H9 (cell line): Measurements from ENCODE around the gene LPP. TPM values are rescaled to one million over a fixed set of nuclear protein-coding genes. Genes with fewer than 3 reads are reported as not detected.

ENCODE experiments used
- DNase-seq: peaks from one replicate; pipeline ENCODE4 v3.0.0-alpha.2; 2017
- H2AFZ ChIP-seq: one replicate; pipeline ENCODE4 v1.6.1; 2013; ENCODE audit warnings: mild to moderate bottlenecking, low read length, control low read depth, moderate library complexity
- H2AK5ac ChIP-seq: 2 replicates; pipeline ENCODE4 v1.6.1; 2013; ENCODE audit warnings: low read length, control low read depth, mixed read lengths; ENCODE audit not compliant: insufficient read length
- H2BK120ac ChIP-seq: one replicate; pipeline ENCODE4 v1.6.1; 2013; ENCODE audit warnings: low read depth, mild to moderate bottlenecking, low read length, control low read depth, inconsistent platforms; ENCODE audit not compliant: poor library complexity, severe bottlenecking
- H2BK12ac ChIP-seq: 2 replicates; pipeline ENCODE4 v1.6.1; 2013; ENCODE audit warnings: low read length, control low read depth, mixed read lengths, low read depth; ENCODE audit not compliant: insufficient read length
- H2BK15ac ChIP-seq: 2 replicates; pipeline ENCODE4 v1.6.1; 2013; ENCODE audit warnings: low read depth, low read length, control low read depth
- H2BK20ac ChIP-seq: one replicate; pipeline ENCODE4 v1.6.1; 2013; ENCODE audit warnings: low read depth, mild to moderate bottlenecking, low read length, control low read depth, inconsistent platforms; ENCODE audit not compliant: poor library complexity, severe bottlenecking
- H2BK5ac ChIP-seq: 2 replicates; pipeline ENCODE4 v1.6.1; 2013; ENCODE audit warnings: low read length, control low read depth, mixed read lengths; ENCODE audit not compliant: insufficient read length
- H3K14ac ChIP-seq: 2 replicates; pipeline ENCODE4 v1.6.1; 2013; ENCODE audit warnings: low read length, control low read depth; ENCODE audit not compliant: insufficient read depth
- H3K18ac ChIP-seq: 2 replicates; pipeline ENCODE4 v1.6.1; 2013; ENCODE audit warnings: low read depth, mild to moderate bottlenecking, mixed read lengths, low read length, control low read depth; ENCODE audit not compliant: insufficient read length
- H3K23ac ChIP-seq: 2 replicates; pipeline ENCODE4 v1.6.1; 2013; ENCODE audit warnings: low read length, control low read depth, mixed read lengths, low read depth; ENCODE audit not compliant: insufficient read length
- H3K23me2 ChIP-seq: 2 replicates; pipeline ENCODE4 v1.6.1; 2013; ENCODE audit warnings: low read depth, mild to moderate bottlenecking, mixed read lengths, low read length, control low read depth; ENCODE audit not compliant: insufficient read length, poor library complexity, severe bottlenecking
- H3K27ac ChIP-seq: 2 replicates; pipeline ENCODE4 v1.5.1; 2013; ENCODE audit warnings: low read length, control low read depth, mixed read lengths, low read depth; ENCODE audit not compliant: insufficient read length
- H3K27me3 ChIP-seq: 2 replicates; pipeline ENCODE4 v1.6.1; 2013; ENCODE audit warnings: low read length, control low read depth, inconsistent platforms; ENCODE audit not compliant: insufficient read depth
- H3K4ac ChIP-seq: 2 replicates; pipeline ENCODE4 v1.6.1; 2013; ENCODE audit warnings: low read depth, mild to moderate bottlenecking, control low read depth, inconsistent platforms, low read length, moderate library complexity
- H3K4me1 ChIP-seq: 2 replicates; pipeline ENCODE4 v1.6.1; 2013; ENCODE audit warnings: low read length, control low read depth, inconsistent platforms; ENCODE audit not compliant: insufficient read depth
- H3K4me2 ChIP-seq: 2 replicates; pipeline ENCODE4 v1.6.1; 2013; ENCODE audit warnings: low read length, control low read depth, mixed read lengths; ENCODE audit not compliant: insufficient read length, insufficient read depth
- H3K56ac ChIP-seq: 2 replicates; pipeline ENCODE4 v1.6.1; 2013; ENCODE audit warnings: low read depth, mild to moderate bottlenecking, mixed read lengths, low read length, control low read depth; ENCODE audit not compliant: insufficient read length
- H3K79me1 ChIP-seq: 2 replicates; pipeline ENCODE4 v1.6.1; 2013; ENCODE audit warnings: low read depth, mild to moderate bottlenecking, moderate library complexity, low read length, control low read depth, inconsistent platforms; ENCODE audit not compliant: insufficient read depth, poor library complexity, severe bottlenecking
- H3K79me2 ChIP-seq: 2 replicates; pipeline ENCODE4 v1.6.1; 2013; ENCODE audit warnings: low read length, control low read depth, inconsistent platforms; ENCODE audit not compliant: insufficient read depth
- H3K9ac ChIP-seq: 2 replicates; pipeline ENCODE4 v1.6.1; 2013; ENCODE audit warnings: low read length, control low read depth, mixed read lengths; ENCODE audit not compliant: insufficient read length; ENCODE audit errors: extremely low read depth
- H3K9me3 ChIP-seq: one replicate; pipeline ENCODE4 v1.6.1; 2013; ENCODE audit warnings: low read depth, low read length, inconsistent platforms; ENCODE audit not compliant: control insufficient read depth
- H3T11ph ChIP-seq: one replicate; pipeline ENCODE4 v1.6.1; 2013; ENCODE audit warnings: mild to moderate bottlenecking, low read length, control low read depth, inconsistent platforms
- H4K20me1 ChIP-seq: one replicate; pipeline ENCODE4 v1.6.1; 2013; ENCODE audit not compliant: control insufficient read depth, insufficient read length, insufficient read depth
- H4K5ac ChIP-seq: 2 replicates; pipeline ENCODE4 v1.6.1; 2013; ENCODE audit warnings: low read depth, mild to moderate bottlenecking, mixed read lengths, low read length, control low read depth; ENCODE audit not compliant: insufficient read length
- H4K8ac ChIP-seq: replicated peaks from 2 replicates; pipeline ENCODE4 v1.6.1; 2013; ENCODE audit warnings: low read length, control low read depth, mixed read lengths, low read depth; ENCODE audit not compliant: insufficient read length
- H4K91ac ChIP-seq: 2 replicates; pipeline ENCODE4 v1.6.1; 2013; ENCODE audit warnings: low read depth, mild to moderate bottlenecking, moderate library complexity, mixed read lengths, low read length, control low read depth; ENCODE audit not compliant: insufficient read length
- H3K27ac Mint-ChIP-seq, 3 experiments: 2 replicates in 2 of 3; 3 replicates in 1 of 3; pipeline ENCODE4 v1.8.0; 2020 to 2021; ENCODE audit warnings: mixed read lengths in 3 of 3, mild to moderate bottlenecking in 1 of 3, moderate library complexity in 1 of 3
- H3K27me3 Mint-ChIP-seq: 2 replicates; pipeline ENCODE4 v1.8.0; 2021; ENCODE audit warnings: low read depth, mild to moderate bottlenecking, moderate library complexity, mixed read lengths
- H3K36me3 Mint-ChIP-seq, 3 experiments: 2 replicates in 2 of 3; 3 replicates in 1 of 3; pipeline ENCODE4 v1.8.0; 2020 to 2021; ENCODE audit warnings: low read depth in 3 of 3, mixed read lengths in 3 of 3; ENCODE audit not compliant: insufficient read depth in 1 of 3
- H3K4me1 Mint-ChIP-seq, 2 experiments: 2 replicates each; pipeline ENCODE4 v1.8.0; 2020; ENCODE audit warnings: mixed read lengths in 2 of 2
- H3K4me3 Mint-ChIP-seq, 2 experiments: 2 replicates in 1 of 2; 3 replicates in 1 of 2; pipeline ENCODE4 v1.8.0; 2020 to 2021; ENCODE audit warnings: mild to moderate bottlenecking in 2 of 2, mixed read lengths in 2 of 2, moderate library complexity in 1 of 2
- H3K9me3 Mint-ChIP-seq, 2 experiments: 2 replicates in 1 of 2; 3 replicates in 1 of 2; pipeline ENCODE4 v1.8.0; 2020; ENCODE audit warnings: mild to moderate bottlenecking in 2 of 2, mixed read lengths in 2 of 2, moderate library complexity in 1 of 2
- WGBS: extraction: QIAGEN DNeasy Blood & Tissue Kit; methylation state at CpG from one replicate; pipeline ENCODE4 v1.1.7; 2013; ENCODE audit warnings: missing lambda C conversion rate, low lambda C conversion rate, mixed read lengths; ENCODE audit not compliant: insufficient read length; ENCODE audit errors: extremely low coverage; 5-methylcytosine and 5-hydroxymethylcytosine counted together
- total RNA-seq: library from RNA; stranded (reverse); gene quantifications from 2 replicates; pipeline ENCODE4 v1.2.1, GENCODE V29; 2021
- TF ChIP-seq, protein P1 (sequence below): fragments of 200-600 bp; sonication (generic); conservative IDR thresholded peaks from 3 replicates; pipeline ENCODE4 v1.8.0; 2021; ENCODE audit warnings: antibody characterized with exemption, mild to moderate bottlenecking

Gene LPP
- total RNA-seq, 1 experiment from 2014 or later, result 64.6 TPM

DNA sequence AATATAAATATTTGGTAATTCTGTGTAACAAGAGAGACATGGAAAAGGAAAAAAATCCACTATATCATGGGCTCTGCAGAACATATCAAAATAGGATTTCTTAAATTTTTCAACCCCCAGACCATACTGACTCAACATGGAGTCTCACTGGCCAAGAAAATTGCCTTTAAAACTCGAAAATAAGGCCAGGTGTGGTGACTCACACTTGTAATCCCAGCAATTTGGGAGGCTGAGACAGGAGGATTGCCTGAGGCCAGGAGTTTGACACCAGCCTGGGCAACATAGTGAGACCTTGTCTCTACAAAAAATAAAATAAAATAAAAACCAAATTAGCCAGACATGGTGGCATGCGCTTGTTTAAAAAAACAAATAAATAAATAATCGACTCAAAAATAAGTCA, 723.4 kb downstream of the LPP start:
- no peaks in the 10 kb centered on the region for H3K9me3 ChIP-seq
- no peak overlapping the region for H3K4me2 ChIP-seq
- no peaks in the 10 kb centered on the region for H3K79me1 ChIP-seq
- no peak for DNase-seq
- H3K27ac ChIP-seq, result no peak overlapping the region
- H3K4ac ChIP-seq, result no peak overlapping the region
- Mint-ChIP-seq H3K9me3 (no peaks in the 10 kb centered on the region; a peak in 1 of 5 replicates), H3K4me3 (no peak overlapping the region), H3K4me1 (peaks cover 4 to 5% of the 10 kb centered on the region in 2 experiments; a peak in 3 of 4 replicates), H3K36me3 (0 out of 7 replicates have a peak, but pooled peaks cover 0 to 6% (median 0%) of the 10 kb centered on the region in 3 experiments), H3K27ac (no peak overlapping the region), H3K27me3 (no peaks in the 10 kb centered on the region)
- H2AK5ac ChIP-seq, result no peak overlapping the region
- H3K9ac ChIP-seq, result no peak overlapping the region
- no peak overlapping the region for H3K14ac ChIP-seq
- TF ChIP-seq, protein P1, sequence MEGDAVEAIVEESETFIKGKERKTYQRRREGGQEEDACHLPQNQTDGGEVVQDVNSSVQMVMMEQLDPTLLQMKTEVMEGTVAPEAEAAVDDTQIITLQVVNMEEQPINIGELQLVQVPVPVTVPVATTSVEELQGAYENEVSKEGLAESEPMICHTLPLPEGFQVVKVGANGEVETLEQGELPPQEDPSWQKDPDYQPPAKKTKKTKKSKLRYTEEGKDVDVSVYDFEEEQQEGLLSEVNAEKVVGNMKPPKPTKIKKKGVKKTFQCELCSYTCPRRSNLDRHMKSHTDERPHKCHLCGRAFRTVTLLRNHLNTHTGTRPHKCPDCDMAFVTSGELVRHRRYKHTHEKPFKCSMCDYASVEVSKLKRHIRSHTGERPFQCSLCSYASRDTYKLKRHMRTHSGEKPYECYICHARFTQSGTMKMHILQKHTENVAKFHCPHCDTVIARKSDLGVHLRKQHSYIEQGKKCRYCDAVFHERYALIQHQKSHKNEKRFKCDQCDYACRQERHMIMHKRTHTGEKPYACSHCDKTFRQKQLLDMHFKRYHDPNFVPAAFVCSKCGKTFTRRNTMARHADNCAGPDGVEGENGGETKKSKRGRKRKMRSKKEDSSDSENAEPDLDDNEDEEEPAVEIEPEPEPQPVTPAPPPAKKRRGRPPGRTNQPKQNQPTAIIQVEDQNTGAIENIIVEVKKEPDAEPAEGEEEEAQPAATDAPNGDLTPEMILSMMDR, result no peak
- no peak overlapping the region for H3K23ac ChIP-seq
- no peak overlapping the region for H3T11ph ChIP-seq
- no peak overlapping the region for H2BK20ac ChIP-seq
- no peaks in the 10 kb centered on the region for H3K79me2 ChIP-seq
- no peaks in the 10 kb centered on the region for H3K23me2 ChIP-seq
- no peak overlapping the region for H2BK15ac ChIP-seq
- H3K56ac ChIP-seq, result no peak overlapping the region
- H4K20me1 ChIP-seq, result no peaks in the 10 kb centered on the region
- no CpG with 5 or more reads among the region's 3 CpGs for WGBS
- H4K8ac ChIP-seq, result no peak overlapping the region
- no peak overlapping the region for H4K5ac ChIP-seq
- no peak overlapping the region for H2BK120ac ChIP-seq
- H2BK5ac ChIP-seq, result no peak overlapping the region
- no peak overlapping the region for H2AFZ ChIP-seq
- no peaks in the 10 kb centered on the region for H3K4me1 ChIP-seq
- no peak overlapping the region for H2BK12ac ChIP-seq
- no peak overlapping the region for H4K91ac ChIP-seq
- no peak overlapping the region for H3K18ac ChIP-seq
- no peaks in the 10 kb centered on the region for H3K27me3 ChIP-seq
